GM23338 (cell line): ENCODE results near the gene COL2A1. TPM values are rescaled to one million over a fixed set of nuclear protein-coding genes. Genes with fewer than 3 reads are reported as not detected.

Source experiments
- ATAC-seq: fragments of 200-7000 bp; cut with Tn5 transposase; 3 replicates; pipeline ENCODE4 v1.9.1; 2020
- DNase-seq: peaks from one replicate; pipeline ENCODE4 v3.0.0-alpha.2; 2015; ENCODE audit warnings: low spot score
- H2AFZ ChIP-seq: fragments of 200-600 bp; sonication (generic); 2 replicates; pipeline ENCODE4 v1.8.0; 2016; ENCODE audit warnings: antibody characterized with exemption, mild to moderate bottlenecking, moderate library complexity
- H3F3A ChIP-seq: fragments of 200-600 bp; sonication (generic); replicated peaks from 2 replicates; pipeline ENCODE4 v1.8.0; 2017; ENCODE audit warnings: antibody characterized with exemption, mixed run types, low read depth
- H3K27ac ChIP-seq: fragments of 200-600 bp; sonication (generic); 2 replicates; pipeline ENCODE4 v1.6.1; 2016; ENCODE audit warnings: low read depth
- H3K27me3 ChIP-seq: fragments of 200-600 bp; sonication (generic); 2 replicates; pipeline ENCODE4 v1.8.0; 2016; ENCODE audit warnings: mild to moderate bottlenecking, mixed run types, moderate library complexity; ENCODE audit not compliant: insufficient read depth
- H3K36me3 ChIP-seq: fragments of 200-600 bp; sonication (generic); 2 replicates; pipeline ENCODE4 v1.8.0; 2016; ENCODE audit warnings: mild to moderate bottlenecking; ENCODE audit not compliant: insufficient read depth
- H3K4me1 ChIP-seq: fragments of 200-600 bp; sonication (generic); 2 replicates; pipeline ENCODE4 v1.8.0; 2016; ENCODE audit warnings: mild to moderate bottlenecking, moderate library complexity; ENCODE audit not compliant: insufficient read depth
- H3K4me2 ChIP-seq: fragments of 200-600 bp; sonication (generic); 2 replicates; pipeline ENCODE4 v1.7.1; 2017; ENCODE audit warnings: mixed run types
- H3K4me3 ChIP-seq: fragments of 200-600 bp; sonication (generic); 2 replicates; pipeline ENCODE4 v1.6.1; 2016; ENCODE audit warnings: mixed run types
- H3K79me2 ChIP-seq: fragments of 200-600 bp; sonication (generic); replicated peaks from 2 replicates; pipeline ENCODE4 v1.8.0; 2017; ENCODE audit warnings: mild to moderate bottlenecking; ENCODE audit not compliant: insufficient read depth
- H3K9me2 ChIP-seq: fragments of 200-600 bp; sonication (generic); 2 replicates; pipeline ENCODE4 v1.8.0; 2017; ENCODE audit not compliant: insufficient read depth
- H4K20me1 ChIP-seq: fragments of 200-600 bp; sonication (generic); replicated peaks from 2 replicates; pipeline ENCODE4 v1.8.0; 2017; ENCODE audit warnings: mild to moderate bottlenecking; ENCODE audit not compliant: insufficient read depth
- H3K27ac Mint-ChIP-seq: 2 replicates; pipeline ENCODE4 v1.8.0; 2020; ENCODE audit warnings: inconsistent platforms, mild to moderate bottlenecking, moderate library complexity, mixed read lengths
- H3K27me3 Mint-ChIP-seq: 3 replicates; pipeline ENCODE4 v1.8.0; 2022; ENCODE audit warnings: low read depth, mild to moderate bottlenecking, moderate library complexity, mixed read lengths, inconsistent platforms; ENCODE audit not compliant: insufficient read depth, poor library complexity
- H3K36me3 Mint-ChIP-seq: 3 replicates; pipeline ENCODE4 v1.8.0; 2021; ENCODE audit warnings: low read depth, mild to moderate bottlenecking, inconsistent platforms, moderate library complexity, mixed read lengths
- H3K4me1 Mint-ChIP-seq: 3 replicates; pipeline ENCODE4 v1.8.0; 2020; ENCODE audit warnings: mild to moderate bottlenecking, inconsistent platforms, mixed read lengths
- H3K4me3 Mint-ChIP-seq: 3 replicates; pipeline ENCODE4 v1.8.0; 2021; ENCODE audit warnings: moderate library complexity, mild to moderate bottlenecking, inconsistent platforms, mixed read lengths
- H3K9me3 Mint-ChIP-seq: 3 replicates; pipeline ENCODE4 v1.8.0; 2020; ENCODE audit warnings: moderate library complexity, mild to moderate bottlenecking, inconsistent platforms, mixed read lengths
- CTCF ChIP-seq, 2 experiments: fragments of 200-600 bp in 1 of 2; sonication (generic) in 1 of 2; conservative IDR thresholded peaks; 2 replicates each; pipeline versions ENCODE4 v1.5.1 to v1.6.1; 2016 to 2017; ENCODE audit warnings: antibody characterized with exemption in 2 of 2, low read depth in 2 of 2, mild to moderate bottlenecking in 2 of 2, moderate library complexity in 1 of 2
- ETS1 ChIP-seq: IDR thresholded peaks from 2 replicates; pipeline ENCODE4 v1.6.1; 2016; ENCODE audit warnings: antibody characterized with exemption
- EZH2 ChIP-seq: fragments of 200-600 bp; sonication (generic); IDR thresholded peaks from one replicate; pipeline ENCODE4 v1.8.0; 2017; ENCODE audit warnings: antibody characterized with exemption, mild to moderate bottlenecking, low read depth; ENCODE audit not compliant: unreplicated experiment
- EZH2phosphoT487 ChIP-seq: fragments of 200-600 bp; sonication (generic); IDR thresholded peaks from one replicate; pipeline ENCODE4 v1.8.1; 2018; ENCODE audit warnings: antibody characterized with exemption; ENCODE audit not compliant: unreplicated experiment
- JUNB ChIP-seq: IDR thresholded peaks from one replicate; pipeline ENCODE4 v1.6.1; 2016; ENCODE audit warnings: antibody characterized with exemption; ENCODE audit not compliant: unreplicated experiment
- NANOG ChIP-seq: IDR thresholded peaks from 2 replicates; pipeline ENCODE4 v1.6.1; 2016; ENCODE audit warnings: antibody characterized with exemption, borderline replicate concordance
- POLR2AphosphoS5 ChIP-seq: IDR thresholded peaks from 2 replicates; pipeline ENCODE4 v1.6.1; 2016; ENCODE audit warnings: antibody characterized with exemption, low read depth
- REST ChIP-seq: IDR thresholded peaks from one replicate; pipeline ENCODE4 v1.6.1; 2018; ENCODE audit warnings: antibody characterized with exemption; ENCODE audit not compliant: unreplicated experiment
- ZNF114 ChIP-seq: fragments of 250-450 bp; sonication (Bioruptor Pico); IDR thresholded peaks from 2 replicates; pipeline ENCODE4 v1.5.0; 2020; ENCODE audit warnings: mild to moderate bottlenecking, moderate library complexity
- ZNF462 ChIP-seq: fragments of 250-450 bp; sonication (Bioruptor Pico); IDR thresholded peaks from 2 replicates; pipeline ENCODE4 v1.5.0; 2020; ENCODE audit warnings: mild to moderate bottlenecking, moderate library complexity
- polyA plus RNA-seq: library from polyadenylated mRNA; unstranded; fragments of >200 nt; fragmentation: Nextera tagmentation; extraction: Ambion mirVana; gene quantifications from 2 replicates; pipeline ENCODE4 v1.2.1, GENCODE V29; 2016
- total RNA-seq: library from RNA; depleted of rRNA; stranded (reverse); fragments of >200 nt; shearing (Covaris generic); gene quantifications from 2 replicates; pipeline ENCODE4 v1.2.3, GENCODE V29; 2014

The COL2A1 gene
- total and polyA plus RNA-seq, 2 experiments from 2014 or later: 7.0 to 24.6 TPM

GRCh38 chr12:48010366-48010970 is 6.2 kb upstream of the COL2A1 start:
- H3K4me3 ChIP-seq: no peak overlapping the region
- no peaks in the 10 kb centered on the region for H3K9me2 ChIP-seq
- Mint-ChIP-seq H3K36me3 (no peaks in the 10 kb centered on the region; the same call in 2 of the 3 replicates), H3K27ac (no peak overlapping the region), H3K4me1 (peaks cover 5% of the 10 kb centered on the region; the same call in 2 of the 3 replicates), H3K9me3 (peaks cover 1% of the 10 kb centered on the region; the same call in 2 of the 3 replicates), H3K4me3 (no peak overlapping the region), H3K27me3 (peaks cover 100% of the 10 kb centered on the region)
- no peaks in the 10 kb centered on the region for H3K79me2 ChIP-seq
- DNase-seq (no peak), ATAC-seq (peak; percentile 38; the same call in 1 of the 3 replicates)
- H3F3A ChIP-seq: no peaks in the 10 kb centered on the region
- H3K27me3 ChIP-seq: peaks cover 100% of the 10 kb centered on the region
- H4K20me1 ChIP-seq: peaks cover 26% of the 10 kb centered on the region
- no peaks in the 10 kb centered on the region; the same call in 1 of the 2 replicates for H3K36me3 ChIP-seq
- TF ChIP-seq ETS1: no peak
- TF ChIP-seq ZNF462 (CRISPR knock-in tag): no peak
- no peak for TF ChIP-seq EZH2phosphoT487
- TF ChIP-seq ZNF114 (CRISPR knock-in tag): no peak
- no peak for TF ChIP-seq JUNB
- no peak for TF ChIP-seq REST
- TF ChIP-seq EZH2: no peak
- no peak for TF ChIP-seq POLR2AphosphoS5
- no peak for TF ChIP-seq NANOG
- TF ChIP-seq CTCF (conservative IDR thresholded peaks at IDR 0.05; ENCODE audit: low read depth in 2 of 2): no peak
- no peak overlapping the region for H3K4me2 ChIP-seq
- no peak overlapping the region for H3K27ac ChIP-seq
- H2AFZ ChIP-seq: no peak overlapping the region
- H3K4me1 ChIP-seq: peaks cover 4% of the 10 kb centered on the region
